H1 (cell line): ENCODE data around the gene LPP. TPM values are rescaled to one million over a fixed set of nuclear protein-coding genes. Genes with fewer than 3 reads are reported as not detected.

Experiments used
- CHD7 ChIP-seq: fragments of 300-600 bp; sonication (generic); IDR thresholded peaks from 2 replicates; pipeline ENCODE4 v1.7.1; 2012; ENCODE audit warnings: low read length, moderate library complexity, mild to moderate bottlenecking, inconsistent platforms; ENCODE audit not compliant: insufficient replicate concordance
- polyA plus RNA-seq, 7 experiments: library from polyadenylated mRNA; depleted of rRNA in 3 of 7; stranded (reverse) in 5 of 7; unstranded in 2 of 7; fragments of >200 nt in 5 of 7; fragments of 200-250 nt in 2 of 7; gene quantifications; 1 replicate in 5 of 7; 2 replicates in 1 of 7; 4 replicates in 1 of 7; pipeline versions ENCODE4 v1.2.1 to v1.2.3, GENCODE V29; 2011 to 2013; ENCODE audit warnings: missing spikeins in 2 of 7, mixed read lengths in 2 of 7
- total RNA-seq: library from RNA; stranded (reverse); fragmentation: NEBNext Ultra II Directional; extraction: Animal tissue kit (Norgen Biotek cat#: 25700); gene quantifications from 2 replicates; pipeline ENCODE4 v1.2.1, GENCODE V29; 2021

LPP gene
- total and polyA plus RNA-seq, 2 of the 8 experiments (the other 6 are each of a cell fraction or from before 2014, with no cell fraction given) = 10.0 to 53.3 TPM

- no peak for TF ChIP-seq CHD7
Observed at GRCh38 chr3:188722963-188723362, 569.0 kb downstream of the LPP start (continued).
